ENCODE results near the gene OTOP2. TPM values are rescaled to one million over a fixed set of nuclear protein-coding genes. Genes with fewer than 3 reads are reported as not detected.

OTOP2 gene
- total and polyA plus RNA-seq, 9 of the 15 experiments (the other 6 are each of a cell fraction or from before 2014, with no cell fraction given) = 0.04 to 0.36 (median 0.14) TPM; not detected in 1

GRCh38 chr17:74964246-74964761 lies 40.2 kb downstream of the OTOP2 start (continued):
- TF ChIP-seq ZNF609 (CRISPR knock-in tag; IDR thresholded peaks at IDR 0.05; ENCODE audit: borderline replicate concordance) (no peak), KDM2B (CRISPR knock-in tag; IDR thresholded peaks at IDR 0.05) (no peak), KLF10 (CRISPR knock-in tag; IDR thresholded peaks at IDR 0.05) (no peak), FOXA3 (CRISPR knock-in tag; conservative IDR thresholded peaks at IDR 0.05 in 1 of 2, IDR thresholded peaks at IDR 0.05 in 1 of 2) (no peak), ZNF717 (CRISPR knock-in tag; IDR thresholded peaks at IDR 0.05) (no peak), POLR2H (tag; IDR thresholded peaks at IDR 0.05; ENCODE audit: low read depth) (no peak), RB1 (IDR thresholded peaks at IDR 0.05; ENCODE audit: low read depth) (no peak), LCOR (CRISPR knock-in tag; IDR thresholded peaks at IDR 0.05) (no peak), ZNF217 (CRISPR knock-in tag; IDR thresholded peaks at IDR 0.05) (no peak), SRSF1 (IDR thresholded peaks at IDR 0.05; ENCODE audit: low read depth, low read length) (no peak), ZFPM2 (CRISPR knock-in tag; IDR thresholded peaks at IDR 0.05) (no peak), ZNF146 (CRISPR knock-in tag; IDR thresholded peaks at IDR 0.05; ENCODE audit: unreplicated experiment) (no peak)
